Endothelial cell of umbilical vein (primary cell): ENCODE data around the gene PTPRK. TPM values are rescaled to one million over a fixed set of nuclear protein-coding genes. Genes with fewer than 3 reads are reported as not detected.

Experiments used
- BruUV-seq: library from RNA; stranded (reverse); fragments of 400-500 nt; replicated peaks from 2 replicates; lab custom pipeline; 2021; lab: Mats Ljungman, UMichigan
- CTCF ChIA-PET: fragments of 300-600, 350-600 bp; sonication (Branson Sonifier 250); formaldehyde crosslinking; loops from one replicate; lab custom pipeline; 2021; ENCODE audit warnings: antibody characterized with exemption, inconsistent platforms; lab: Charles Lee
- POLR2A ChIA-PET: fragments of 300-600, 350-600 bp; sonication (Branson Sonifier 250); formaldehyde crosslinking; loops from one replicate; lab custom pipeline; 2021; ENCODE audit warnings: antibody characterized with exemption, inconsistent platforms; lab: Charles Lee
- DNase-seq: peaks from one replicate; pipeline ENCODE4 v3.0.0-alpha.2; 2011; ENCODE audit warnings: low read depth, low spot score
- FAIRE-seq: peaks from 2 replicates; lab custom pipeline; 2011; peaks lifted over from hg19 to GRCh38; lab: Jason Lieb, UNC
- H2AFZ ChIP-seq: 2 replicates; pipeline ENCODE4 v1.6.0; 2012; ENCODE audit warnings: low read depth, low read length, control low read depth, inconsistent platforms
- H3K27ac ChIP-seq: 2 replicates; pipeline ENCODE4 v1.5.1; 2011; ENCODE audit warnings: low read depth, mild to moderate bottlenecking, control low read depth, low read length, moderate library complexity; ENCODE audit not compliant: insufficient read depth
- H3K27me3 ChIP-seq, 2 experiments: 2 replicates each; pipeline versions ENCODE4 v1.6.0 to v1.6.1; 2011; ENCODE audit warnings: low read length in 2 of 2, mixed read lengths in 1 of 2; ENCODE audit not compliant: control insufficient read depth in 2 of 2, insufficient read depth in 2 of 2
- H3K36me3 ChIP-seq, 2 experiments: 2 replicates in 1 of 2; 3 replicates in 1 of 2; pipeline ENCODE4 v1.5.1; 2011; ENCODE audit warnings: low read length in 2 of 2, mild to moderate bottlenecking in 1 of 2, moderate library complexity in 1 of 2; ENCODE audit not compliant: control insufficient read depth in 2 of 2, insufficient read depth in 2 of 2; ENCODE audit errors: extremely low read depth in 1 of 2
- H3K4me1 ChIP-seq: 3 replicates; pipeline ENCODE4 v1.5.1; 2011; ENCODE audit warnings: mild to moderate bottlenecking, low read length; ENCODE audit not compliant: control insufficient read depth, insufficient read depth; ENCODE audit errors: extremely low read depth
- H3K4me2 ChIP-seq: 2 replicates; pipeline ENCODE4 v1.6.1; 2011; ENCODE audit warnings: low read length, control low read depth, mixed read lengths; ENCODE audit not compliant: insufficient read depth
- H3K4me3 ChIP-seq, 3 experiments: fragments of 200-600 bp in 1 of 3; sonication (generic), shearing (Covaris generic) in 1 of 3; replicated peaks in 1 of 3; 2 replicates each; pipeline ENCODE4 v1.5.1; 2011 to 2016; ENCODE audit warnings: control low read depth in 3 of 3, low read length in 3 of 3, mild to moderate bottlenecking in 2 of 3, inconsistent platforms in 1 of 3, low read depth in 1 of 3, moderate library complexity in 1 of 3; ENCODE audit not compliant: insufficient read depth in 1 of 3
- H3K79me2 ChIP-seq: 2 replicates; pipeline ENCODE4 v1.6.0; 2012; ENCODE audit warnings: low read length, inconsistent platforms; ENCODE audit not compliant: control insufficient read depth, insufficient read depth
- H3K9ac ChIP-seq: replicated peaks from 2 replicates; pipeline ENCODE3; 2011; ENCODE audit warnings: low read length, control low read depth; ENCODE audit not compliant: insufficient read depth; ENCODE audit errors: extremely low read depth
- H3K9me1 ChIP-seq: replicated peaks from 3 replicates; pipeline ENCODE4 v1.6.0; 2011; ENCODE audit warnings: mild to moderate bottlenecking, low read length; ENCODE audit not compliant: control insufficient read depth, insufficient read depth; ENCODE audit errors: extremely low read depth
- H3K9me3 ChIP-seq: replicated peaks from 2 replicates; pipeline ENCODE4 v1.5.1; 2012; ENCODE audit warnings: low read length, inconsistent platforms; ENCODE audit not compliant: control insufficient read depth, insufficient read depth
- H4K20me1 ChIP-seq: replicated peaks from 2 replicates; pipeline ENCODE3; 2011; ENCODE audit warnings: mild to moderate bottlenecking, low read length; ENCODE audit not compliant: control insufficient read depth, insufficient read depth; ENCODE audit errors: extremely low read depth
- EZH2 ChIP-seq: IDR thresholded peaks from 2 replicates; pipeline ENCODE4 v1.6.1; 2012; ENCODE audit warnings: borderline replicate concordance, low read depth, mild to moderate bottlenecking, moderate library complexity, low read length, inconsistent platforms; ENCODE audit not compliant: severe bottlenecking
- FOS ChIP-seq: IDR thresholded peaks from 2 replicates; pipeline ENCODE4 v1.6.1; 2011; ENCODE audit warnings: mild to moderate bottlenecking, low read length, moderate library complexity, borderline replicate concordance; ENCODE audit not compliant: insufficient read depth
- GATA2 ChIP-seq: IDR thresholded peaks from 2 replicates; pipeline ENCODE4 v1.7.0; 2011; ENCODE audit warnings: low read depth, mild to moderate bottlenecking, moderate library complexity, mixed read lengths, low read length; ENCODE audit not compliant: insufficient read length, insufficient read depth
- JUN ChIP-seq: IDR thresholded peaks from 2 replicates; pipeline ENCODE4 v1.6.1; 2011; ENCODE audit warnings: borderline replicate concordance, low read depth; ENCODE audit not compliant: insufficient read length, insufficient read depth
- MYC ChIP-seq: IDR thresholded peaks from one replicate; pipeline ENCODE4 v1.6.1; 2011; ENCODE audit warnings: mild to moderate bottlenecking, low read depth, low read length
- POLR2A ChIP-seq: IDR thresholded peaks from 2 replicates; pipeline ENCODE4 v1.6.1; 2012; ENCODE audit warnings: low read depth, mild to moderate bottlenecking, control low read depth, low read length
- POLR2AphosphoS5 ChIP-seq: IDR thresholded peaks from 2 replicates; pipeline ENCODE4 v1.6.1; 2012; ENCODE audit warnings: low read depth, mild to moderate bottlenecking, control low read depth, low read length, moderate library complexity; ENCODE audit not compliant: insufficient read depth
- dilution Hi-C: fragments of 300-500 bp; cut with MboI; formaldehyde crosslinking; loops from one replicate; pipeline ENCODE4 v1.15.0; 2019; ENCODE audit warnings: low sequenced_read_pairs; ENCODE audit not compliant: extremely low pct_ligation_motif_present
- intact Hi-C: fragments of 100-400 bp; cut with micrococcal nuclease; formaldehyde crosslinking; loops from one replicate; pipeline ENCODE4 v1.10.0; 2022
- polyA plus RNA-seq, 4 experiments: library from polyadenylated mRNA; depleted of rRNA in 3 of 4; stranded (reverse) in 3 of 4; unstranded in 1 of 4; fragments of >200 nt; gene quantifications; 2 replicates each; pipeline versions ENCODE4 v1.2.1 to v1.2.3, GENCODE V29; 2011 to 2012; ENCODE audit warnings: missing spikeins in 1 of 4
- total RNA-seq: library from RNA; stranded (reverse); gene quantifications from 2 replicates; pipeline ENCODE4 v1.2.3, GENCODE V29; 2021
- TF ChIP-seq, protein P1 (sequence below), 2 donors: IDR thresholded peaks; 1 replicate in 1 of 2; 2 replicates in 1 of 2; pipeline ENCODE4 v1.5.1; 2011; ENCODE audit warnings: low read length in 2 of 2, mild to moderate bottlenecking in 2 of 2, moderate library complexity in 2 of 2, control low read depth in 1 of 2, inconsistent platforms in 1 of 2, low read depth in 1 of 2; ENCODE audit not compliant: insufficient read depth in 1 of 2; ENCODE audit errors: extremely low read depth in 1 of 2
- TF ChIP-seq, protein P2 (sequence below): IDR thresholded peaks from 2 replicates; pipeline ENCODE4 v1.6.1; 2011; ENCODE audit not compliant: insufficient read depth, insufficient read length

The PTPRK gene
- total and polyA plus RNA-seq, 2 donors (not counting 3 experiments of a cell fraction or from before 2014, with no cell fraction given), result 15.2 to 74.0 TPM

DNA sequence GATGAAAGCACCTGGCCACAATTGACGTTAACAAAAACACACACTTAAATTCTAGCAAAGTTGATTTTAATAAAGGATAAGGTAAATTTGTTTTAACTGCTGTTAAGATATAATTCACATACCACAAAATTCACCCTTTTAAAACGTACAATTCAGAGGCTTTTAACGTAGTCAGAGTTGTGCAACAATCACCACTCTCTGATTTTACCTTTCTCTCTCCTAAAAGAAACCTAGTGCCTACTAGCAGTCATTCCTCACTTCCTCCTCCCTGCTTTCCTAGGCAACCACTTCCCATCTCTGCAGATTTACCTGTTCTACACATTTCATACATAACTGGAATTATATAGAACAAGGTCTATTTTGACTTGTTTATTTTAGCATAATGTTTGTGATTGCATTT lies 58.9 kb downstream of the PTPRK start:
- CTCF ChIA-PET, result interaction anchor here (1.3 kb wide), 2 partner anchors 10 to 16 kb away, joined by 3 to 5 read pairs; no protein-coding TSS in a partner anchor
- H4K20me1 ChIP-seq, result no peaks in the 10 kb centered on the region
- intact Hi-C loops (no loop called here), dilution Hi-C loops (no loop called here)
- no peaks in the 10 kb centered on the region for H3K27me3 ChIP-seq
- no peaks in the 10 kb centered on the region for H3K9me1 ChIP-seq
- no peak for TF ChIP-seq GATA2
- TF ChIP-seq JUN, result no peak
- TF ChIP-seq MYC, result no peak
- TF ChIP-seq, protein P1, sequence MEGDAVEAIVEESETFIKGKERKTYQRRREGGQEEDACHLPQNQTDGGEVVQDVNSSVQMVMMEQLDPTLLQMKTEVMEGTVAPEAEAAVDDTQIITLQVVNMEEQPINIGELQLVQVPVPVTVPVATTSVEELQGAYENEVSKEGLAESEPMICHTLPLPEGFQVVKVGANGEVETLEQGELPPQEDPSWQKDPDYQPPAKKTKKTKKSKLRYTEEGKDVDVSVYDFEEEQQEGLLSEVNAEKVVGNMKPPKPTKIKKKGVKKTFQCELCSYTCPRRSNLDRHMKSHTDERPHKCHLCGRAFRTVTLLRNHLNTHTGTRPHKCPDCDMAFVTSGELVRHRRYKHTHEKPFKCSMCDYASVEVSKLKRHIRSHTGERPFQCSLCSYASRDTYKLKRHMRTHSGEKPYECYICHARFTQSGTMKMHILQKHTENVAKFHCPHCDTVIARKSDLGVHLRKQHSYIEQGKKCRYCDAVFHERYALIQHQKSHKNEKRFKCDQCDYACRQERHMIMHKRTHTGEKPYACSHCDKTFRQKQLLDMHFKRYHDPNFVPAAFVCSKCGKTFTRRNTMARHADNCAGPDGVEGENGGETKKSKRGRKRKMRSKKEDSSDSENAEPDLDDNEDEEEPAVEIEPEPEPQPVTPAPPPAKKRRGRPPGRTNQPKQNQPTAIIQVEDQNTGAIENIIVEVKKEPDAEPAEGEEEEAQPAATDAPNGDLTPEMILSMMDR (IDR thresholded peaks at IDR 0.05; ENCODE audit: extremely low read depth in 1 of 2, insufficient read depth in 1 of 2, low read depth in 1 of 2, low read length in 2 of 2), result no peak
- DNase-seq (no peak), FAIRE-seq (no peak)
- H3K9ac ChIP-seq, result no peak overlapping the region
- H3K4me3 ChIP-seq, result no peak overlapping the region
- H3K9me3 ChIP-seq, result no peaks in the 10 kb centered on the region
- POLR2A ChIA-PET, result no interaction called here
- peaks cover 27% of the 10 kb centered on the region for H3K79me2 ChIP-seq
- H3K4me1 ChIP-seq, result peaks cover 8% of the 10 kb centered on the region
- no peak overlapping the region for H3K27ac ChIP-seq
- H2AFZ ChIP-seq, result no peak overlapping the region
- no peak overlapping the region for H3K4me2 ChIP-seq
- BruUV-seq, result no TSS peak
- no peaks in the 10 kb centered on the region for H3K36me3 ChIP-seq

DNA sequence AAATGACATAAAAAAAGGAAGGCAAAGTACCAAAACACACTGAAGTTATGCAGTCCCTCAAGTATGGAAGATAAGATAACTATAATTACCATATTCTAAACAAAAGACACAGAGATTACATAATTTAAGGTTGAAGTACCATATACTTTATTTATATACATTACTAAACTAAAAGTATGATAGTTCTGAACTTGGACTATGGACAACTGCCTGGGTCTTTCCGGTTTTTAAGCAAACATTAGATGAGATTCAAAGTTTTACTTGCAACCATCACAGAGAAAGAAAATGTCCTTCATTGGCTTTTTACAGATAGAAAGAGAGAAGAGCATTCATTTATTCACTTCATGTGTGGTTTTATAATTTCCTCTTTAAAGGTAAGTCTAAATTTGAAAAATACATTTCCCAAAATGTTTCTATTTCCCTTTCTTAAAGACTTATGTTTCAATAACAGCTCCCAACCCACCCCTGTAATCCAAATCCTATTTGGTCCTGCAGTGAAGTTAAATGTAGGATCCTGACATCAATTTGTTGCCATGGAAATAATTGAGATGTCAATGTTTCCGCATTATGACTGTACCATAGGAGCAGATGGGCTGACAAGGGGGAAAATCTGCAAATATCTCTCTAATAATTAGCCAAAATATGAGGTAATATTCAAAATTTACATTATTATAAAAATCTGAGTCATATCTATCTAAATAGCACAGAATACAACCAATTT lies 63.7 kb downstream of the PTPRK start:
- H3K27ac ChIP-seq, result no peak overlapping the region
- H3K36me3 ChIP-seq, result no peaks in the 10 kb centered on the region
- H3K9me1 ChIP-seq, result no peaks in the 10 kb centered on the region
- no TSS peak for BruUV-seq
- intact Hi-C loops, result no loop called here
- no peaks in the 10 kb centered on the region for H3K9me3 ChIP-seq
- POLR2A ChIA-PET, result no interaction called here
- H2AFZ ChIP-seq, result no peak overlapping the region
- no peak overlapping the region for H3K9ac ChIP-seq
- dilution Hi-C loops, result no loop called here
- H3K4me1 ChIP-seq, result no peaks in the 10 kb centered on the region
- no peak overlapping the region for H3K4me3 ChIP-seq
- no peak for TF ChIP-seq JUN
- no peak for TF ChIP-seq FOS
- no peak for TF ChIP-seq GATA2
- TF ChIP-seq EZH2, result no peak
- TF ChIP-seq, protein P2, sequence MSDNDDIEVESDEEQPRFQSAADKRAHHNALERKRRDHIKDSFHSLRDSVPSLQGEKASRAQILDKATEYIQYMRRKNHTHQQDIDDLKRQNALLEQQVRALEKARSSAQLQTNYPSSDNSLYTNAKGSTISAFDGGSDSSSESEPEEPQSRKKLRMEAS, result no peak
- TF ChIP-seq POLR2AphosphoS5, result no peak
- TF ChIP-seq POLR2A, result no peak
- TF ChIP-seq, protein P1 (IDR thresholded peaks at IDR 0.05; ENCODE audit: extremely low read depth in 1 of 2, insufficient read depth in 1 of 2, low read depth in 1 of 2, low read length in 2 of 2), result no peak
- TF ChIP-seq MYC, result no peak
- DNase-seq (no peak), FAIRE-seq (no peak)
- no peak overlapping the region for H3K4me2 ChIP-seq
- no peaks in the 10 kb centered on the region for H4K20me1 ChIP-seq
- H3K27me3 ChIP-seq, result no peaks in the 10 kb centered on the region
- CTCF ChIA-PET, result interaction anchor here (1.2 kb wide), 1 partner anchor 7 kb away, joined by 3 read pairs; no protein-coding TSS in a partner anchor
- peaks cover 54% of the 10 kb centered on the region for H3K79me2 ChIP-seq
